ENCODE results near the gene TMTC1.

The TMTC1 gene

GRCh38 chr12:29694002-29694401 lies 89.7 kb downstream of the TMTC1 start:
- no peak for TF ChIP-seq CTCF (IDR thresholded peaks at IDR 0.05; ENCODE audit: control extremely low read depth, extremely low read depth, low read depth, missing control alignments)
- no peak for DNase-seq (ENCODE audit: extremely low spot score)
- ChIA-PET CTCF (no interaction called here), POLR2A (no interaction called here)

- ChIA-PET CTCF (no interaction called here), POLR2A (no interaction called here)
- no peak for TF ChIP-seq CTCF (IDR thresholded peaks at IDR 0.05; ENCODE audit: control extremely low read depth, extremely low read depth, low read depth, missing control alignments)
Observed at GRCh38 chr12:29692237-29692636, 91.5 kb downstream of the TMTC1 start.

GRCh38 chr12:29691161-29691854 lies 92.4 kb downstream of the TMTC1 start:
- no peak for DNase-seq (ENCODE audit: extremely low spot score)
- POLR2A ChIA-PET, result no interaction called here

More at GRCh38 chr12:29692237-29692636, 91.5 kb downstream of the TMTC1 start:
- no peak for DNase-seq (ENCODE audit: extremely low spot score)

GRCh38 chr12:29690728-29691127 lies 93.0 kb downstream of the TMTC1 start:
- ChIA-PET CTCF (no interaction called here), POLR2A (no interaction called here)
- no peak for DNase-seq (ENCODE audit: extremely low spot score)
- TF ChIP-seq CTCF (IDR thresholded peaks at IDR 0.05; ENCODE audit: control extremely low read depth, extremely low read depth, low read depth, missing control alignments), result no peak

More at GRCh38 chr12:29691161-29691854, 92.4 kb downstream of the TMTC1 start:
- CTCF ChIA-PET, result no interaction called here
- TF ChIP-seq CTCF (IDR thresholded peaks at IDR 0.05; ENCODE audit: control extremely low read depth, extremely low read depth, low read depth, missing control alignments), result no peak

- CTCF ChIA-PET, result no interaction called here
- DNase-seq (ENCODE audit: extremely low spot score), result no peak
- POLR2A ChIA-PET, result no interaction called here
- TF ChIP-seq CTCF (IDR thresholded peaks at IDR 0.05; ENCODE audit: control extremely low read depth, extremely low read depth, low read depth, missing control alignments), result no peak
Observed at GRCh38 chr12:29688914-29689313, 94.8 kb downstream of the TMTC1 start.

- CTCF ChIA-PET, result no interaction called here
- POLR2A ChIA-PET, result no interaction called here
- DNase-seq (ENCODE audit: extremely low spot score), result no peak
- no peak for TF ChIP-seq CTCF (IDR thresholded peaks at IDR 0.05; ENCODE audit: control extremely low read depth, extremely low read depth, low read depth, missing control alignments)
Observed at GRCh38 chr12:29682088-29682487, 101.7 kb downstream of the TMTC1 start.
